ENCODE data around the gene RRP15.

RRP15 gene

GRCh38 chr1:218351391-218352074, 66.4 kb downstream of the RRP15 start:
- H3K27me3 Mint-ChIP-seq (ENCODE audit: low read depth), result peaks cover 54% of the 10 kb centered on the region
- peak overlapping the region; percentile 1 for H3K4me3 Mint-ChIP-seq
- no peak overlapping the region for H3K27ac Mint-ChIP-seq
- no peaks in the 10 kb centered on the region for H3K9me3 Mint-ChIP-seq
- H3K4me1 Mint-ChIP-seq (ENCODE audit: low read depth), result peaks cover 15% of the 10 kb centered on the region
- no peaks in the 10 kb centered on the region for H3K36me3 Mint-ChIP-seq (ENCODE audit: low read depth)

DNA sequence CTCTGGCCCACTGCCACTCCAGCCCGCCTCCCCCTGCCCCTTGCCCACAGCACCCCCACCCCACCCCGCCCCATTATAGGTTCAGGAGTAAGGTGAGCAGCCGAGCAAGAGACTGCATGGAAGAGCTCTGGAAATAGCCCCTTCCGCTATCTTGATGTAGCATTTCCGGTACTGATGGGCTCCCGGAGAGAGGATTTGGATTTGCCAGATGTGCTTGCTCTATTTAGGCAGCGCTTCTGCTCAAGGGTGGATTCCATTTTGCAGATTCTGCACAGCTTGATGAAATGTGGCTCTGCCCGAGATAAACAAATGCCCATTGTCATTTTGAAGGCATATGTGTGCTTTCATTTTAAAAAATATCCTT, 67.0 kb downstream of the RRP15 start:
- no peak overlapping the region for H3K27ac Mint-ChIP-seq
- H3K27me3 Mint-ChIP-seq (ENCODE audit: low read depth), result peaks cover 49% of the 10 kb centered on the region
- no peaks in the 10 kb centered on the region for H3K9me3 Mint-ChIP-seq
- H3K4me3 Mint-ChIP-seq, result no peak overlapping the region
- peaks cover 10% of the 10 kb centered on the region for H3K4me1 Mint-ChIP-seq (ENCODE audit: low read depth)
- H3K36me3 Mint-ChIP-seq (ENCODE audit: low read depth), result no peaks in the 10 kb centered on the region

- peaks cover 8% of the 10 kb centered on the region for H3K4me1 Mint-ChIP-seq (ENCODE audit: low read depth)
- no peaks in the 10 kb centered on the region for H3K9me3 Mint-ChIP-seq
- H3K36me3 Mint-ChIP-seq (ENCODE audit: low read depth), result no peaks in the 10 kb centered on the region
- no peak overlapping the region for H3K4me3 Mint-ChIP-seq
- H3K27me3 Mint-ChIP-seq (ENCODE audit: low read depth), result peaks cover 33% of the 10 kb centered on the region
- H3K27ac Mint-ChIP-seq, result no peak overlapping the region
Measured at GRCh38 chr1:218353656-218354055, 68.6 kb downstream of the RRP15 start.

DNA sequence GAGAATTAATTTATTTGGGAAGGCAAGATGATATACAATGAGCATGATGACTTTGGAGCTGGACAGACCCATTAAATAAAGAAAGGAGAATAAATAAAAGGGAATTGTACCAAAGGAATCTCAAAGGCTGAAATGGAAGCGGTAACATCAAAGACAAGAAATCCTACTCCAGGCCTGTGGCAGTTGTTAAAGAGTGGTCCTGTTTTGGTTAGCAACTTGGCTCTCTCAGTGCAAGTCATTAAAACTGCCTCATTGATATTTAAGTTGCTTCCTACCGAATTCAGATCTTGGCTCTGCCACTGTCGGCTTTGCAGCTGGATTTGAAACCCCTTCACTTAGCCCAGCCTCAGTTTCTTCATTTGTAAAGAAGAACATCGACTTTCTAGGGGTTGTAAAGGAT, 70.2 kb downstream of the RRP15 start:
- peaks cover 23% of the 10 kb centered on the region for H3K27me3 Mint-ChIP-seq (ENCODE audit: low read depth)
- H3K4me1 Mint-ChIP-seq (ENCODE audit: low read depth), result peaks cover 8% of the 10 kb centered on the region
- no peak overlapping the region for H3K4me3 Mint-ChIP-seq
- H3K9me3 Mint-ChIP-seq, result no peaks in the 10 kb centered on the region
- H3K36me3 Mint-ChIP-seq (ENCODE audit: low read depth), result no peaks in the 10 kb centered on the region
- H3K27ac Mint-ChIP-seq, result no peak overlapping the region

DNA sequence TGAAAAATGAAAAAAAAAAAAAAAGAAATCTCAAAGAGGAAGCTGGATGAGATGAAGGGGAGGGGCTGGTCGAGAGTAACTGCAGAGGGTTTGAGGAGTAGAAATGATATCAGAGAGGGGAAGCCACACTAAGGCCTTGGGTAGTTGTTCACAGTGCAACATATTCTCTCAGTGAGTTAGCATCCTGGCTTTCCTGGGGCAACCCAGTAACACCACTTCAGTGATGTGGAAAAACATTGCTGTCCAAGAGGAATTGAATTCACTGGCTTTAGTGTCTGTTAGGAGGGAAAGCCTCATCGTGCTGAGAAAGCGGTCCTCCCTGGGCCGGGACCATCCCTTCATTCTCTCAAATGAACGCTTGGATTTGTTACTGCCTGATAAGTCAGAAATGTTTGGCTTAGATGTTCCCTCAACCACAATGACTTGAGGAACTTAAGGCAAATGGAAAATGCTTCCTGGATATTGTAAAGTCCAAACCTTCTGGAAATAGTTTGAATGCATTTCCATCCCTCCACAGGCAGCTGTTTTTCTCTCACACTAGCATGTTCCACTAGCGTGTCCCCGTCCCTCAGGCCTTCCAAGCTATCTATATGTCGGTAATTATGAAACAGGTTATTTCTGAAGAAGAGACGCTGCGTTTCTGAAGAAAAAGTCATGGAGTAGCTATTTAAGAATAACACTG, 72.3 kb downstream of the RRP15 start:
- H3K4me3 Mint-ChIP-seq, result no peak overlapping the region
- H3K9me3 Mint-ChIP-seq, result no peaks in the 10 kb centered on the region
- peaks cover 13% of the 10 kb centered on the region for H3K27me3 Mint-ChIP-seq (ENCODE audit: low read depth)
- H3K36me3 Mint-ChIP-seq (ENCODE audit: low read depth), result no peaks in the 10 kb centered on the region
- peak overlapping the region; percentile 20 for H3K27ac Mint-ChIP-seq
- H3K4me1 Mint-ChIP-seq (ENCODE audit: low read depth), result no peaks in the 10 kb centered on the region

GRCh38 chr1:218357893-218358232, 72.8 kb downstream of the RRP15 start:
- H3K9me3 Mint-ChIP-seq, result no peaks in the 10 kb centered on the region
- no peaks in the 10 kb centered on the region for H3K36me3 Mint-ChIP-seq (ENCODE audit: low read depth)
- no peak overlapping the region for H3K4me3 Mint-ChIP-seq
- H3K27me3 Mint-ChIP-seq (ENCODE audit: low read depth), result peaks cover 13% of the 10 kb centered on the region
- no peaks in the 10 kb centered on the region for H3K4me1 Mint-ChIP-seq (ENCODE audit: low read depth)
- no peak overlapping the region for H3K27ac Mint-ChIP-seq

- Mint-ChIP-seq H3K4me3 (no peak overlapping the region), H3K27ac (no peak overlapping the region), H3K9me3 (no peaks in the 10 kb centered on the region), H3K36me3 (ENCODE audit: low read depth) (no peaks in the 10 kb centered on the region), H3K27me3 (ENCODE audit: low read depth) (peaks cover 5% of the 10 kb centered on the region), H3K4me1 (ENCODE audit: low read depth) (no peaks in the 10 kb centered on the region)
Measured at GRCh38 chr1:218361298-218362065, 76.4 kb downstream of the RRP15 start.

DNA sequence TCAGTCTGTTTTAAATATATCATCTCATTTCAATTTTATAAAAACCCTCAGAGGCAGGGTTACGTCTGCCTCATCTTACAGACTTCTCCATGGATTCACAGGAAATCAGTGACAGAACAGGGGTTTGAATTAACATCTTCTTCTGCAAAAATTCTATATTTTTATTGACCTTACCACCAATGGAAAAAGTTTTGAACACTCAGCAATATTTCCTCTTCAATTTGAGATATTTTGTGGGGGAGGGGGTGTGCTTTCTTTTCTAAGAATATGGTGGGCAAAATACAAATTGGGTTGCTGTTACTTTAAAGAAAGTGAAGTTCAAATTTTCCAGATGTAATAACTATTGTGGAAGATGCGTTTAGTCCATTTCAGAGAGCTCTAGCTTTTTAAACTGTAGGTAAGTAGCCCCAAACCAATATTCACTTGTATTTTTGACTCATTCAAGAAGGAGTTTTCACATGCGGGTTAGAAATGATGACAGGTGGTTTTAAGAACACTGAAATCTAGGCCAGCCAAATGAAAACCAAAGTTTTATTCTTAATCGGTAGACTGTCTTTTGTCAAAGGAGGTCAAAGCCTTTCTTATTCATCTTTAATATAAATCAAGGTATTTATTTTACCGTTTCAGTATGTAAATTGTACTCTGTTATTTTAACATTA, 77.5 kb downstream of the RRP15 start:
- Mint-ChIP-seq H3K27me3 (ENCODE audit: low read depth) (peaks cover 5% of the 10 kb centered on the region), H3K27ac (no peak overlapping the region), H3K4me1 (ENCODE audit: low read depth) (no peaks in the 10 kb centered on the region), H3K36me3 (ENCODE audit: low read depth) (no peaks in the 10 kb centered on the region), H3K4me3 (no peak overlapping the region), H3K9me3 (no peaks in the 10 kb centered on the region)

GRCh38 chr1:218363141-218363540, 78.0 kb downstream of the RRP15 start:
- Mint-ChIP-seq H3K4me1 (ENCODE audit: low read depth) (no peaks in the 10 kb centered on the region), H3K27ac (no peak overlapping the region), H3K4me3 (no peak overlapping the region), H3K27me3 (ENCODE audit: low read depth) (peaks cover 5% of the 10 kb centered on the region), H3K9me3 (no peaks in the 10 kb centered on the region), H3K36me3 (ENCODE audit: low read depth) (no peaks in the 10 kb centered on the region)

GRCh38 chr1:218364028-218364710, 79.1 kb downstream of the RRP15 start:
- Mint-ChIP-seq H3K4me1 (ENCODE audit: low read depth) (no peaks in the 10 kb centered on the region), H3K27me3 (ENCODE audit: low read depth) (peaks cover 4% of the 10 kb centered on the region), H3K9me3 (no peaks in the 10 kb centered on the region), H3K36me3 (ENCODE audit: low read depth) (no peaks in the 10 kb centered on the region), H3K4me3 (no peak overlapping the region), H3K27ac (no peak overlapping the region)

DNA sequence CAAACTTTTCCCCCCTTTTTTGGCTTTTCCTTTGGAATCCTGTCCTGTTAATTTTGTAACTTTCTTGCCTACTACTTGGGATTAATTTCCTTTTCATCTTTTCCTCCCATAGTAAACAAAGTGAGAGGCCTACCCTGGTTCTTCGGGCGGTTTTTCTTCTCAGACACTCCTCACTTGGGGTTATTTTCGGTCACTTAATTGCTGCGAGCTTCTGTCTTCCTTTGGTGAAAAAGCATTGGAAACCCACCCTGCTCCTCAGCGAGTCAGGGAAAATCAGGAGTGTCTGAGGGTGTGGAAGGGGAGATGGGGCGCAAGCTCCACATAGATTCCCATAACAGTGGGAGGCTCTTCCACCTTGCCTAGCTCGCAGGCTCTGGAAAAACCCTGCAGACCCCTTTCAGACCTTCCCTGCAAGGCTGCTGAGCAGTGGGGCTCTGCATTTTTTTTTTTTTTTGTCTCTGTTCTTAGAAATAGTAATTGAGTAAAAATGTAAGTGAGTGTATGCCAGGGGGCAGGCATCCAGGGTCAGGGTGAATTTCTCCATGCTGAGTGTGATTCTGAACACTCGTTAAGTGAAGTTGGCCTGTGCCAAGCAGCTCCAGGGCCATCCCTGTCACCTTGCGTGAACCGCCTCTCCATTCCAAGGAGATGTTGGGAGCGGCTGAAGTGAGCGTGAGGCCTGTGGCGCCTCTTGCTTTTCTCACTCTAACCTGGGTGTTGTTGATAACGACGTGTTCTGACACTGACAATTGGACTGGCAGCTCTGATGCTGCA, 80.3 kb downstream of the RRP15 start:
- Mint-ChIP-seq H3K4me1 (ENCODE audit: low read depth) (peaks cover 2% of the 10 kb centered on the region), H3K9me3 (no peaks in the 10 kb centered on the region), H3K27me3 (ENCODE audit: low read depth) (no peaks in the 10 kb centered on the region), H3K27ac (no peak overlapping the region), H3K4me3 (no peak overlapping the region), H3K36me3 (ENCODE audit: low read depth) (no peaks in the 10 kb centered on the region)

DNA sequence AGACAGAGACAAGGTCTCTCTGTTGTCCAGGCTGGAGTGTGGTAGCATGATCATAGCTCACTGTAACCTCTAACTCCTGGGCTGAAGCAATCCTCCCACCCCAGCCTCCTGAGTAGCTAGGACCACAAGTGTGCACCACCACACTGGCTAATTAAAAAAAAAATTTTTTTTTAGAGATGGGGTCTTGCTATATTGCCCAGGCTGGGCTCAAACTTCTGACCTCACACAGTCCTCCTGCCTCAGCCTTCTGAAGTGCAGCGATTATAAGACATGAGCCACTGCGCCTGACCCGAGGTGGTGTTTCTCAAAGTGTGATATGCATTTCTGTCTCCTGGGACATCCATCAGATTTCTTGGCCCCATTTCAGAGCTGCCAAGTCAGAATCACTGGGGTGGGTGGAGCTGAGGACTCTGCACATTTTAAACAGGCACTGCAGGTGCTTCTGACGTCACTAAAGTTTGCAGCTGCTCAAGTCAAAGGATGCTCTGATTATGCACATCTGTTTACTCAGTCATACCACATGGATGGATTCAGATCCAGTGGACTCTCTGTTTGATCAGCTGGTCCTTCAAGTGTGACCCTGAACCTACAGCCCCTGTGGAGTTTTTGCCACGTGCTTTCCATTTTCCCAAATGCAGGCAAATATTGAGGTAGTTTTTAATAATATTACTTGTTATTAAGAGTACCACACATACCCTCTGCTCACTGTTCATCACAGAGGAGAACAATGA, 81.4 kb downstream of the RRP15 start:
- Mint-ChIP-seq H3K4me3 (no peak overlapping the region), H3K9me3 (no peaks in the 10 kb centered on the region), H3K36me3 (ENCODE audit: low read depth) (no peaks in the 10 kb centered on the region), H3K4me1 (ENCODE audit: low read depth) (peaks cover 2% of the 10 kb centered on the region), H3K27me3 (ENCODE audit: low read depth) (no peaks in the 10 kb centered on the region), H3K27ac (no peak overlapping the region)

DNA sequence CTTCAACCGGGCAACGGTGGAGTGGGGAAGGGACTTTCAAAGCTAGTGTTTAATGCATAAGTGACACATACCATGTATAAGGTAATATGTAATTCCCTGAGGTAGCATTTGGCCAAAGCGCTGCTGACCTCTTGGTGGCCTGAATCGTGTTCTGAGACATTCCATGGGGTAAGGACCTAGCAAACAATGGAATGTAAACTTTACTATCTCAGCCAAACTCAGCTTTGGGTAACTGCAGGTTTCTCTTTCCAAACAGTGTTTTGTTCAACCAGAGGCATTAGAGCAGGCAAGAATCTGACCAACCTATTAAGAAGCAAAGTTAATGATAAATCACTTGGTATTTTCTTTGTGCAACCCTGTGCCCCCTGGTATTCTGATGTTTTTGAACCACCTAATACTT, 82.0 kb downstream of the RRP15 start:
- H3K4me1 Mint-ChIP-seq (ENCODE audit: low read depth), result peaks cover 2% of the 10 kb centered on the region
- H3K36me3 Mint-ChIP-seq (ENCODE audit: low read depth), result no peaks in the 10 kb centered on the region
- H3K27ac Mint-ChIP-seq, result no peak overlapping the region
- no peak overlapping the region for H3K4me3 Mint-ChIP-seq
- H3K27me3 Mint-ChIP-seq (ENCODE audit: low read depth), result no peaks in the 10 kb centered on the region
- no peaks in the 10 kb centered on the region for H3K9me3 Mint-ChIP-seq

Measured in T-helper 1 cell treated with Interleukin-12 subunit alpha and Interleukin-12 subunit beta and Interleukin-4 antibody, amounts not matched to agents 30 μg/mL and 1 μg/mL, for 36 hours (primary cell).